ENCODE results near the gene SH3BGRL3.

- TF ChIP-seq, protein P1, sequence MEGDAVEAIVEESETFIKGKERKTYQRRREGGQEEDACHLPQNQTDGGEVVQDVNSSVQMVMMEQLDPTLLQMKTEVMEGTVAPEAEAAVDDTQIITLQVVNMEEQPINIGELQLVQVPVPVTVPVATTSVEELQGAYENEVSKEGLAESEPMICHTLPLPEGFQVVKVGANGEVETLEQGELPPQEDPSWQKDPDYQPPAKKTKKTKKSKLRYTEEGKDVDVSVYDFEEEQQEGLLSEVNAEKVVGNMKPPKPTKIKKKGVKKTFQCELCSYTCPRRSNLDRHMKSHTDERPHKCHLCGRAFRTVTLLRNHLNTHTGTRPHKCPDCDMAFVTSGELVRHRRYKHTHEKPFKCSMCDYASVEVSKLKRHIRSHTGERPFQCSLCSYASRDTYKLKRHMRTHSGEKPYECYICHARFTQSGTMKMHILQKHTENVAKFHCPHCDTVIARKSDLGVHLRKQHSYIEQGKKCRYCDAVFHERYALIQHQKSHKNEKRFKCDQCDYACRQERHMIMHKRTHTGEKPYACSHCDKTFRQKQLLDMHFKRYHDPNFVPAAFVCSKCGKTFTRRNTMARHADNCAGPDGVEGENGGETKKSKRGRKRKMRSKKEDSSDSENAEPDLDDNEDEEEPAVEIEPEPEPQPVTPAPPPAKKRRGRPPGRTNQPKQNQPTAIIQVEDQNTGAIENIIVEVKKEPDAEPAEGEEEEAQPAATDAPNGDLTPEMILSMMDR (IDR thresholded peaks at IDR 0.05): no peak
- TF ChIP-seq POLR2AphosphoS5 (IDR thresholded peaks at IDR 0.05): no peak
Measured at GRCh38 chr1:26291939-26292338, 12.1 kb downstream of the SH3BGRL3 start.
